Endothelial cell of hepatic sinusoid (primary cell): ENCODE results near the gene CEP290.

ENCODE experiments used
- in situ Hi-C: cut with HindIII; loops from 2 replicates; pipeline ENCODE4 v1.10.0; 2017; ENCODE audit warnings: low sequenced_read_pairs

Gene CEP290, protein sequence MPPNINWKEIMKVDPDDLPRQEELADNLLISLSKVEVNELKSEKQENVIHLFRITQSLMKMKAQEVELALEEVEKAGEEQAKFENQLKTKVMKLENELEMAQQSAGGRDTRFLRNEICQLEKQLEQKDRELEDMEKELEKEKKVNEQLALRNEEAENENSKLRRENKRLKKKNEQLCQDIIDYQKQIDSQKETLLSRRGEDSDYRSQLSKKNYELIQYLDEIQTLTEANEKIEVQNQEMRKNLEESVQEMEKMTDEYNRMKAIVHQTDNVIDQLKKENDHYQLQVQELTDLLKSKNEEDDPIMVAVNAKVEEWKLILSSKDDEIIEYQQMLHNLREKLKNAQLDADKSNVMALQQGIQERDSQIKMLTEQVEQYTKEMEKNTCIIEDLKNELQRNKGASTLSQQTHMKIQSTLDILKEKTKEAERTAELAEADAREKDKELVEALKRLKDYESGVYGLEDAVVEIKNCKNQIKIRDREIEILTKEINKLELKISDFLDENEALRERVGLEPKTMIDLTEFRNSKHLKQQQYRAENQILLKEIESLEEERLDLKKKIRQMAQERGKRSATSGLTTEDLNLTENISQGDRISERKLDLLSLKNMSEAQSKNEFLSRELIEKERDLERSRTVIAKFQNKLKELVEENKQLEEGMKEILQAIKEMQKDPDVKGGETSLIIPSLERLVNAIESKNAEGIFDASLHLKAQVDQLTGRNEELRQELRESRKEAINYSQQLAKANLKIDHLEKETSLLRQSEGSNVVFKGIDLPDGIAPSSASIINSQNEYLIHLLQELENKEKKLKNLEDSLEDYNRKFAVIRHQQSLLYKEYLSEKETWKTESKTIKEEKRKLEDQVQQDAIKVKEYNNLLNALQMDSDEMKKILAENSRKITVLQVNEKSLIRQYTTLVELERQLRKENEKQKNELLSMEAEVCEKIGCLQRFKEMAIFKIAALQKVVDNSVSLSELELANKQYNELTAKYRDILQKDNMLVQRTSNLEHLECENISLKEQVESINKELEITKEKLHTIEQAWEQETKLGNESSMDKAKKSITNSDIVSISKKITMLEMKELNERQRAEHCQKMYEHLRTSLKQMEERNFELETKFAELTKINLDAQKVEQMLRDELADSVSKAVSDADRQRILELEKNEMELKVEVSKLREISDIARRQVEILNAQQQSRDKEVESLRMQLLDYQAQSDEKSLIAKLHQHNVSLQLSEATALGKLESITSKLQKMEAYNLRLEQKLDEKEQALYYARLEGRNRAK (N-terminal part only)

DNA sequence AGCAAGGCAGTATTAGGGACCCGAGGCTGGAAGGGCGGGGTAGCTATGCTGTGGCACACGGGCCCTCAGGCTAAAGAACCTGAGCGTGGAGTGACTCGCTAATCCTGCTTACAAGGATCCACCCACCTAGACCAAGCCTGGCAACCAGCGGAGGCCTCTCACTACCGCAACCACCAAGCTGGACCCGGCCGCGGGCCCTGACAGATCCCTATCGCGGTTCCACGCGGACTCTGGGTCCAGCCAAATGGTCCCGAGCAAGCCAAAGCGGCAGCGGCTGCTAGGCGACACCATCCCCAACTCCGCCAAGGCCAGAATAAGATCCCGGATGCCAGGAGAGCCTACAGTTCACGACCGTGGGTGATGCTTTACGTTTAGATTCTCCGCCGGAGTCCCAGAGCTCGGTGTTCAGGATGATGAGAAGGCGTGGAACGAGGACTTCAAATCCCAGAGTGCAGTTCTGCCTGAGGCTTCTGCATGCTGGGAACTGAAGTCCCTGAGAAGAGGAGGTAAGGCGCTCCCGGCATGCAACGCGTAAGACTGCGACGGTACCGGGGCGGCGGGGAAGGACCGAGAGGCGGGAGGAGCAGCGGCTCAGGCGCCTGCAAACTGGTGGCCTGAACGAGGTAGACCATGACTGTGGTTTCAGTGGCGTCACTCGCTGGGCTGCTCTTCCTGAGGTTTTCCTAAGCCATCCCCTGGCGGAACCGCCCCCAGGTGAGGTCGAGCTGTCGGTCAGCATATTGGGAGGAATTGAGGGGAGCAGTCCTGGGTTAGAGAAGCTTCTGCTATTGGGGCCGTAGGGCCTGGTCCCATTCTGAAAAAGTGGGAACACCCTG is at the start of gene CEP290, which contains the start of gene TMTC3:
CEP290 (minus strand) TSS at position 315 of the 836 bp plus-strand sequence. CDS start 781 bp downstream, outside the sequence.
TMTC3 (plus strand) TSS at position 534 of the 836 bp plus-strand sequence. CDS start 6,009 bp downstream, outside the sequence.
- in situ Hi-C loops: no loop called here

DNA sequence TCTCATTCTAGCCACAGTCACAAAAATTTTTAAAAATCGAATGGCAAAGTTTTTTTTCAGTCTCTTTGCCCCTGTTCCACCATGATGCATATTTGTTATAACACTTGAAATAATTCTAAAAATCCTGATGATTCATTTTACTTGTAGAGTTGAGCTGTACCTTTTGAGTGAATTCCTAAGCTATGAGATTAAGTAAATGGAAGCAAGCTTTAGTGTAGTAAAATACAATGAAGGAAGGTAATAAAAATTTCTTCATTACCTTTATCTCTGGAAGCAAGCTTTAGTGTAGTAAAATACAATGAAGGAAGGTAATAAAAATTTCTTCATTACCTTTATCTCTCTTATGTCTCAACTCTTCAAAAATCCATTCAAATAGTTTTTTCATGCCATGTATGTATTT is 46.3 kb upstream of the CEP290 start:
- in situ Hi-C loops: no loop called here

DNA sequence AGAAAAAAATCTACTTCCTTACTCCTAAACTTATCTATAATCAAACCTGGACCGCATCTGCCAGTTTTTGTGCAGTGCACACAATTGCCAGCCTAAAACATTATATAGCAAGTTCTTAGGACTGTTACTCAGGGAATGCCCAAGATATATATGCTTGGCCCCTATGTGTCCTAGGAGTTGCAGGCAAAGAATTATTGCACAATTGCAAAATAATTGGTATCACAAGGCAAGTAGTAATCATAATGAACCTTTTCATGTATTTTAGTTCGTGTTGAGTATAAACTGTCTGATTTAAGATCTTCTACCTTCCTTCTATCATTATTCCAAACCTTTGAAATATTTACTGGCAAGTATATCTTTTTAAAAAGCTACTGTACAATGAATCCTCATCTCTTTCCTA is 45.7 kb upstream of the CEP290 start:
- in situ Hi-C loops: no loop called here

DNA sequence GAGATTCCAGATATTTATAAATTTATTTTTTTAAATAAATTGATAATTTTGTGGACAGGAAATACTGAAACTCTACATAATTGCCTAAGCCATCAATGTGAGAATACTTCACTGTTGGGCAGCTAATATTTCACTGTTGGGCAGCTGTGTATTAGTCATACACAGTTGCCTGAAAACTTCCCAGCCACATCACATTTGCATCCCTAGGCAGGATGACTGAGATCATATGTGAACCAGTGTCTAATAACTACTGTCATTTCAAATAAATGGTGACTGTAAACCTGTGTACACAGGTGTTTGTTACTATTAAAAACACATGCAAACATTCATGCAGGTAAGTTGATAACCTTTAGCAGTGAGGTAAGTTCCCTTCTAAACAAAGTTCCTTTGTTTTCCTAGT is 44.1 kb upstream of the CEP290 start:
- in situ Hi-C loops: no loop called here

DNA sequence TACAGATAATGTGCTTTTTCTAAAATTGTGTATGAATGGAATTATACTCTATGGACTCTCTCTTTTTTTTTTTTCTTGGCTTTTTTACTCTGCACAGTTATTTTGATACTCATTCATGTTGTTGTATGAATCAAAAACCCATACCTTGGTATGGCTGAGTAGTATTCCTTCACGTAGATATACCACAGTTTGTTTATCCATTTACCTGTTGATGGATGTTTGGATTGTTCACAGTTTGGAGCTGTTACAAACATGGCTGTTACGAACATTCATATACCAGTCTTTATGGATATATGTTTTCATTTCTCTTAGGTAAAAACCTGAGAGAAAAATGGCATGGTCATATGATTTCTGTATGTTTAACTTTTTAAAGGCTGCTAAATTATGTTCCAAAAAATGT is 43.4 kb upstream of the CEP290 start:
- in situ Hi-C loops: no loop called here

DNA sequence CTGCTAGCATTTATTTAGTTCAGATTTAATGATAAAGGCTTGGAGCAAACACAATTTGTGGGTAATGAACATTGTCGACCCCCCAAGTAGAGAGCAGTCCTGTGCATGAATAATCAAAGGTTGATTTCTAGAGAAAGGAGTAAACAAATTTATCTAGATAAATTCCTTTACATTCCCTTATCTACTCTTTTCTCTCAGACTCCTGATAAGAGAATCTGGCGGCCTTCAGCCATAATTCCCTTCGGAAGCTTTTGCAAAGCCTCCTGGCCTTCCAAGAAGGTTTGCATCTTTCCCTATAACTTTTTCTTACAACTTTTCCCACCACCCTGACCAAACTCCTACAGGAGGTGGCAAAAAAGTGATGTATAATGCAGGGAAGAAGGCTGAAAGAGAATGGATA is 42.3 kb upstream of the CEP290 start:
- in situ Hi-C loops: no loop called here

DNA sequence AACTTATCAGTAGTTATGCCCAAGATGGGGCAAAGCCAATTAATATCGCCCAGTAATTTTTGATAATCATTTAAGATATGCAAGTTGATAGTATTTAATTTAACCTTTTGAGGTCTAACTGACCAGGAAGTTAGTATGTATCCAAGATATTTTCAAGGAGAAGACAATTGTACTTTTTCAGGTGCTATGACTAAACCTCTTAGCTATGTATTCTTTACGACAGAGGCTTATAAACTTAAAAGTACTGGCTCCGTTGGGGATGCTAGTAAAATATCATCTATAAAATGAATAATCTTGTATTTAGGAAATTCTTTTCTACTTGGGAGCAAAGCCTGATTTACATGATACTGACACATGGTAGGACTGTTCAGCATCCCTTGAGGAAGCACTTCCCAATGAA is 40.5 kb upstream of the CEP290 start:
- in situ Hi-C loops: no loop called here

DNA sequence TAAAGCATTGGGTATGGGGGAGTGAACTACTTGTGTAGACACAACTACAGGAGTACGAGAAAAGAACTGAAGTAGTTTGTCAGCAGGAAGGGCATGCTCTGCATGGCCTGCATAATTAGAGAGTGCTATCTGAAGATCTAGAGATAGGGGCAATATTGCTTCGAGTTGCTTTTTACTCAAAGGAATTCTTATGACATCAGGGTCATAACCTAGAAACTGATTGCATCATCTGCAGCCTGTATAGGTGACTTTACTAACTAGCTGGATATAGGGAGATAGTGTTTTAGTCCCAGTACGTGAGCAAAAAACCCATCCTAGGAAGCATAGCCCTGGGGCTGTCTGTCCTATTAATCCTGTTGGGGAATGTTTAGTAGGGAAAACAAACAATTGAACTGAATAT is 40.0 kb upstream of the CEP290 start:
- in situ Hi-C loops: no loop called here

DNA sequence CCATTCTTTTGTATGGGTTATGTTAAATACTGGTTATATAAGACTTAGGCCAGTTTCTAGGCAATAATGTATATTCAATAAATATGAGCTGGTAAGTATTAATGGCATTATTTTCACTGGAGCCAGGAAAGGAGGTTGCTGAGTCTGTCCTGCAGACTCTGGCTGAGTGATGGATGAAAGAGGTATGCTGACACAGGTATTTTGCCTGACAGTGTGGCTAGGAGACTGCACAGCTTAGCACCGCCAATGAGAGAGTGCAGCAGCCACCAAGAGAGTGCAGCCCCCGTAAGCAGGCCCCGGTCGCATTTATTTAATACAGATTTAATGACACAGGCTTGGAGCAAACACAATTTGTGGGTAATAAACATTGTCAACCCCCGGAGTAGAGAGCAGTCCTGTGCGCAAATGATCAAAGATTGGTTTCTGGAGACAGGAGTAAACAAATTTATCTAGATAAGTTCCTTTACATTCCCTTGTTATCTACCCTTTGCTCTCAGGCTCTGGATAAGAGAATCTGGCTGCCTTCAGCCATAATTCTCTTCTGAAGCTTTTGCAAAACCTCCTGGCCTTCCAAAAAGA is 37.6 kb upstream of the CEP290 start:
- in situ Hi-C loops: no loop called here

DNA sequence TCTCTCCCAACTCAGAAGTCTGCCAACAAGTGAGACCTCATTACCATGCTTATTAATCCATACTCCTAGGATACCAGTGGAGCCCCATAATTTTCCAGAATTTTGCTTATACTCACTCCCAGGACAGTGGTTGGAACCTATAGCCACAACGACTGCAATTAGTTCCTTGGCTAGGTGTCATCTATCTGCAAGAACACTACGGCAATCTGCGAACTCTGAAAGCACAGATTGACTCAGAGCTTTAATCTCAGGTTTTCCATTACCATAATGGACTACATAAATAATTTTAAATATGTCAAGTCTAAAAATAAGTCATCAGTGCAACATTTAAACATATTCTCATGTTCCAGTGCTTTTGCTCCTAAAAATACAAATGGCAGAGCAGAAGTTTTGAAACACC is 33.7 kb upstream of the CEP290 start:
- in situ Hi-C loops: no loop called here

DNA sequence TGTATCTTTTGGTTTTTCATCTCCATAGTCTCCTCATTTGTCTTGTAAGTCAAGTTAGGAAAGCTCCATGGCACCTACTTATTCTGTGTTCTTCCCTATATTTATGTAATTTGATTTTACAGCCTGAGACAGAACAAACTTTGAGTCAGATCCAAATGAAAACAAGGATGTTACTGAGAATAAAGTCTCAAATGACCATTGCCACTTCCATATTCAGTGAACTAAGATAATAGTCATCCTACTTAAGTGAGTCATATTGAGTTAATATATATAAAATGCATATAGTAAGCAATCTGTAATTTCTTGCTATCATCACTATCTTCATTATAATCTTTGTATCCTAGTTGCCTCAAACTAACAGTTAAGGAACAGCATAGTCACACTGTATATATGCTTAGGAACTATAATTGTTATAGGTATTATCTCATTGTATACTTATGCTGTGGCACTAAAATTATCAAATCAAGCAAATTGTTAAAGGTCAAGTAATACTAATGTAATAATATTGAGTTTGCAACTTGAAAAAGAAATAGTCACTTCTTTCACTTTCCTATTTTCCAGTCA is 31.0 kb upstream of the CEP290 start:
- in situ Hi-C loops: no loop called here

DNA sequence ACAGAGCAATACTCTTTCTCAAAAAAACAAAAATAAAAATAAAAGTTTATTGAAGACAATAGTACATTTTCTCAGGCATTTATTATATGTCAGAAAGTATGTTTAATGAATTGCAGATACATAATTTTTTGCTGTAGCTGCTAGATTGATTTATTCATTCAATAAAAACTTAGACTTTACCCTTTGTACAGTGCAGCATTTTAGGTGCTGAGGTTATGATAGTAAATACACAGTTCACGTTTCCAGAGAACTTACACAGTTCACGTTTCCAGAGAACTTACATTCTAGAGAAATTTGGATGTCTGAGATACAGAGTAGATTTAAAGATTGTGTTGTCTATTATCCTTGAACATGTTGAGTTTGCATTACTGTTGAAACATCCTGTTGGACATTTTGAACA is 25.5 kb upstream of the CEP290 start:
- in situ Hi-C loops: no loop called here

DNA sequence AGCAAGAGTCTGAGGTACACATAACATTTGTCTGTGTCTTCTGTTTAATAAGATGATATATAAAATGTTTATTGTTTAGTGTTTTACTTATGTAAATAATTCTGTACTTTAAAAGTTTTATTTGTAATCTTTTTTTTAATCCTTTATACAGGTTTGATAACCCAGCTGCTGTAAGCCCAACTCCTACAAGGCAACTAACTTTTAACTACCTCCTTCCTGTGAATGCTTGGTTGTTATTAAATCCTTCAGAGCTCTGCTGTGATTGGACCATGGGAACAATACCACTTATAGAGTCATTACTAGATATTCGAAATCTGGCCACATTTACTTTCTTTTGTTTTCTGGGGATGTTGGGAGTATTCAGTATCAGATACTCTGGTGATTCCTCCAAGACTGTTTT is 24.3 kb upstream of the CEP290 start:
- in situ Hi-C loops: no loop called here

DNA sequence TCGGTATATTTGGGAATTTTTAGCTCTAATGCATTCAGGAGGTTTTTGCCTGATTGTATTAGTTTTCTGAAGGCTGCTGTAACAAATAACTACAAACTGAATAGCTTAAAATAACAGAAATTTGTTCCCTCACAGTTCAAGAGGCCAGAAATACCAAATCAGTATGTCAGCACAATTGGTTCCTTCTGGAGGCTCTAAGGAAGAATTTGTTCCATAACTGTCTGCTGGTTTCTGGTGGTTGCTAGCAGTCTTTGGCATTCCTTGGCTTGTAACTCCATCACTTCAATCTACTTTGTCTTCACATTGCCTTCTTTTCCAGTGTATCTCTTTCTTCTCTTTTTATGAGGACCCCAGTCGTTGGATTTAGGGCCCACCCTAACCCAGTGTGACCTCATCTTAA is 21.5 kb upstream of the CEP290 start:
- in situ Hi-C loops: no loop called here

DNA sequence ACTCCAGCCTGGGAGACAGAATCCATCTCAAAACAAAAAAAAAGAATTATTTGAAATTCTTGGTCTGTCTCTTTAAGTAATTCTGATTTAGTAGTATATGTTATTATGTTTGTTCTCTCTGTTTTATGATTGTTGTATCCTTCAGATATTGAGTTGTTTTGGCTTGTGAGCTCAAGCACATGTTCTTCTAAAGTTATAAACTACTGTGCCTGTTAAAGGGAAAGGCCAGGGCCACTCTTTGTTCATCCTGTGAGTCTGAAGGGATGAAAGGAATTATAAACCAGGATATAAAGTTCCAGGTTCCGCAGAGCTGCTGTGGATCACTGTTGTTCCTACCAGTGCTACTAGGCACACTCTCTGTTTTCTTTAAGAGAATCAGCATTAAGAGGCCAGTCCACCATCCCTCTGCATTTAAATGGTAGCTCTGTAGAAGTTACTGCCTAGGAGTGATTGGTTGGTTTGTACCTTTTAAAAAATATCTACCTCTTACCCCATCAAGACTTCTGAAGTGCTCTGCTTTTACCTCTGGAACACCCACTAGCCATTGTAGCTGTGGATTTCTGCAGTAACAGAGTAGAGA is 14.3 kb upstream of the CEP290 start:
- in situ Hi-C loops: no loop called here

DNA sequence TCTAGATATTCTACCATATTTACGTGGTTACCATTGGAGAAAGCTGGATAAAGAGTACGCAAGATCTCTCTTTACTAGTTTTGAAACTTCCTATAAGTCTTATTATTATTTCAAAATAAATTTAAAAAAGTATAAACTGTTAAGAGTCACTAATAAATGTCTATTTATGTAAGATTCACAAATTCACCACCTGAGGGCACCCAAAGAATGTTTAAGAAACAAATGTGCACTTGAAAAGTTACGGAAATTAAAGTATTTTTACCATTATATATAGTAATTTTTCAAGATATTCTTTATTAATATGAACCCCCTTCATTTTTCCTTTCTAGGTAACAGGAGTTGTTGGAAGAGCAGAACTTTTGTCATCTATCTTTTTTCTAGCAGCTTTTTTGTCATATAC is 12.1 kb upstream of the CEP290 start:
- in situ Hi-C loops: no loop called here

DNA sequence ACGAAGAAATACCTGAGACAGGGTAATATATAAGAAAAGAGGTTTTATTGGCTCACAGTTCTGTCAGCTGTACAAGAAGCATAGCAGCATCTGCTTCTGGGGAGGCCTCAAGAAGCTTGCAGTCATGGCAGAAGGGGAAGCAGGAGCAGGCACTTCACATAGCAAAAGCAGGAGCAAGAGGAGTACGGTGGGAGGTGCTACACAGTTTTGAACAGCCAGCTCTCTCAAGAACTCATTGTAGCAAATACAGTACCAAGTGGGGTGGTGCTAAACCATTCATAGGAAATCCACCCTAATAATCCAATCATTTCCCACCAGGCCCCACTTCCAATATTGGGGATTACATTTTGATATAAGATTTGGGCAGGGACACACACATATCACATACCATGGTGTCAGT is 8.2 kb upstream of the CEP290 start:
- in situ Hi-C loops: no loop called here

DNA sequence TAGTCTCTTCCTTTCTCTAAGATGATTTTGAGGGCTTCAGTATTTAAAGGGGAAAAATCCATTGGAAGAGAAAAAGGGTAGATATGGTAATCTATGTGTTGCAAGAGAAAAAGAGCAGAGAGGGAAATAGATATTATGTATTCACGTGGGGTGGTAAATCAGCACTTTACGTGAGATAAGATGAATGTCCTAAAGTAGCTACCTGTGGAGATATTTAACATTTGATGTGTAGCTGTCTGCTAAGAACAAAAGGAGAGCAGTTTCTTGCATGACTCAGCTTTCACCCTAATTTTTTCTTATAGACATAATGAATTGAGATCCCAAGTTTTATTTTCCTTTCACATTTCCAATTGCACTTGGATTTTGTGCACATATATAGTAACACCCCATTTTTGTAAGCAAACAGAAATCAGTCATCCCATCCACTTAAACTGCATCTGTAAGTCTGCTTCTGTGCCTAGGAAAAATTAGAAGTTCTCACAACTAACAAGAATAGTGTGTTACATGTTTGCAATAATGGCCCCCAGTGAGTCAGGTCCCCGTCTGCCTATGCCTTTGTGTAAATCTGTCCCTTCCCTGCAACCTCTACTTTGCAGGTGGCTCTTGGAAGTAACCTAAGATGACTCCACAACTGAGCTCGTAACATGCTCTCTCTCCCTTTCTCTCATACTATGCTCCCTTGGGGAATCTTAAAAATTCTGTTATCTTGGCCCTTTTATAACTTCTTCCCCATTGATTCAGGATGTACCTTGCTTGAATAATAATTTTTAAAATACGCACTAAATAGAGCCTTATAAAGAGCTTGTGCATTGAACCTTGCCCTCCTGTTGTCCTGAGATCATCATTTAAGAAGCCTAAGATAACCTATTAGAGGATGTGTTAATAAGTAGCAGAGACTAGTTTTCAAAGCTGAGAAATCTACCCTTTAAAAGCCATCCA is 3.9 kb upstream of the CEP290 start:
- in situ Hi-C loops: no loop called here
